ENCODE measurements around the gene TBC1D22A. TPM values are rescaled to one million over a fixed set of nuclear protein-coding genes. Genes with fewer than 3 reads are reported as not detected.

Gene TBC1D22A
- total RNA-seq, 3 donors from 2014 or later = 19.0 to 23.6 (median 23.6) TPM

GRCh38 chr22:46773076-46773475 is 10.6 kb downstream of the TBC1D22A start:
- no peak for TF ChIP-seq POLR2A (IDR thresholded peaks at IDR 0.05)
- TF ChIP-seq, protein P1, sequence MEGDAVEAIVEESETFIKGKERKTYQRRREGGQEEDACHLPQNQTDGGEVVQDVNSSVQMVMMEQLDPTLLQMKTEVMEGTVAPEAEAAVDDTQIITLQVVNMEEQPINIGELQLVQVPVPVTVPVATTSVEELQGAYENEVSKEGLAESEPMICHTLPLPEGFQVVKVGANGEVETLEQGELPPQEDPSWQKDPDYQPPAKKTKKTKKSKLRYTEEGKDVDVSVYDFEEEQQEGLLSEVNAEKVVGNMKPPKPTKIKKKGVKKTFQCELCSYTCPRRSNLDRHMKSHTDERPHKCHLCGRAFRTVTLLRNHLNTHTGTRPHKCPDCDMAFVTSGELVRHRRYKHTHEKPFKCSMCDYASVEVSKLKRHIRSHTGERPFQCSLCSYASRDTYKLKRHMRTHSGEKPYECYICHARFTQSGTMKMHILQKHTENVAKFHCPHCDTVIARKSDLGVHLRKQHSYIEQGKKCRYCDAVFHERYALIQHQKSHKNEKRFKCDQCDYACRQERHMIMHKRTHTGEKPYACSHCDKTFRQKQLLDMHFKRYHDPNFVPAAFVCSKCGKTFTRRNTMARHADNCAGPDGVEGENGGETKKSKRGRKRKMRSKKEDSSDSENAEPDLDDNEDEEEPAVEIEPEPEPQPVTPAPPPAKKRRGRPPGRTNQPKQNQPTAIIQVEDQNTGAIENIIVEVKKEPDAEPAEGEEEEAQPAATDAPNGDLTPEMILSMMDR (IDR thresholded peaks at IDR 0.05) = no peak
- no peak for TF ChIP-seq POLR2AphosphoS5 (IDR thresholded peaks at IDR 0.05)
- H3K27ac ChIP-seq = peak overlapping the region; percentile 53 to 73
- H3K27me3 ChIP-seq = no peaks in the 10 kb centered on the region
- H3K4me3 ChIP-seq = no peak overlapping the region
- H3K4me1 ChIP-seq = peaks cover 0 to 23% of the 10 kb centered on the region in 2 donors
- H3K36me3 ChIP-seq = no peaks in the 10 kb centered on the region
- DNase-seq (ENCODE audit: low spot score in 2 of 2) = no peak
- intact Hi-C loops (cut with DNase I; ENCODE audit: low total_unique reads) = no loop called here
- H3K9me3 ChIP-seq = no peaks in the 10 kb centered on the region

DNA sequence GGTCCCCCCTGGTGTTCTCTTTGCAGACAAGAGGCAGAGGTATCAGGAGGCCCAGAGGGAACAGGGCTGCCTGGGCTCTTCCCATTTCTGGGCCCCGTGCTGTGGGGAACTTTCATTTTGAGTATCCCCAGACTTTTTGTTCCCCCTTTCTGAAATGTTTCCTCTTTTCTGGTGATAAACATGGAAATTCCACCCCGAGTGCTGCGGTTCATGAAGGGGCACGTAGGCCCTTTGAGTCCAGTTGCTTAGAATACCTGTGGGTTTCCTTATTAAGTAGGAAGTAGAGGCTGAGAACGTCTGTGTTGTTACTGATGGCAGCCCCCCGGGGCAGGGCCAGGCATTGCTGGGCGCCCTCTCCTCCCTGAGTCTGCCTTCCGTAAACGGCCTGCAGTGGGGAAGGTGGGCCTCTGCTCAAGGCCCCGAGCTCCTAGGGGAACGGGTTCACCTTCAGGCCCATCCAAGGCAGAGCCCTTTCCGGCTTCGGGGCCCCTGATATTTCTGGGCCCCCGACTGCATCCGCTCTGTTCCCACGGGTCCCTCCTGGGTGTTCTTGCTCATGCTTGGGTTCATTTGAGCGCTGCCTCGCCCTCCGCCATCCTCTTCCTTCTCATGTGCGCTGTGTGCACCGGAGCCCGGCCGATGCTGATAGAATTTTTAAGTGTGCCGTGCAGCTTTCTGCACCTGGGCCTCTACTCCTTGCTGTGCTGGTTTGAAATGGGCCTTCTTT is 12.0 kb downstream of the TBC1D22A start:
- no peaks in the 10 kb centered on the region for H3K36me3 ChIP-seq
- H3K4me3 ChIP-seq = no peak overlapping the region
- H3K4me1 ChIP-seq = peaks cover 0 to 23% of the 10 kb centered on the region in 2 donors
- no peaks in the 10 kb centered on the region for H3K9me3 ChIP-seq
- peak overlapping the region; percentile 53 to 73 for H3K27ac ChIP-seq
- no peaks in the 10 kb centered on the region for H3K27me3 ChIP-seq
- TF ChIP-seq POLR2AphosphoS5 (IDR thresholded peaks at IDR 0.05) (no peak), POLR2A (IDR thresholded peaks at IDR 0.05) (no peak)
- TF ChIP-seq, protein P1 (IDR thresholded peaks at IDR 0.05) = no peak
- DNase-seq (ENCODE audit: low spot score in 2 of 2) = peak in 1 of 2 donors; percentile 36
- intact Hi-C loops (cut with DNase I; ENCODE audit: low total_unique reads) = no loop called here

GRCh38 chr22:46774980-46775849 is 12.8 kb downstream of the TBC1D22A start:
- Histone ChIP-seq H3K27me3 (no peaks in the 10 kb centered on the region), H3K36me3 (no peaks in the 10 kb centered on the region), H3K4me1 (peaks cover 0 to 23% of the 10 kb centered on the region in 2 donors), H3K9me3 (no peaks in the 10 kb centered on the region), H3K4me3 (no peak overlapping the region), H3K27ac (peak overlapping the region; percentile 53 to 73)
- TF ChIP-seq, protein P1 (IDR thresholded peaks at IDR 0.05) = no peak
- DNase-seq (ENCODE audit: low spot score in 2 of 2) = no peak
- intact Hi-C loops (cut with DNase I; ENCODE audit: low total_unique reads) = no loop called here

DNA sequence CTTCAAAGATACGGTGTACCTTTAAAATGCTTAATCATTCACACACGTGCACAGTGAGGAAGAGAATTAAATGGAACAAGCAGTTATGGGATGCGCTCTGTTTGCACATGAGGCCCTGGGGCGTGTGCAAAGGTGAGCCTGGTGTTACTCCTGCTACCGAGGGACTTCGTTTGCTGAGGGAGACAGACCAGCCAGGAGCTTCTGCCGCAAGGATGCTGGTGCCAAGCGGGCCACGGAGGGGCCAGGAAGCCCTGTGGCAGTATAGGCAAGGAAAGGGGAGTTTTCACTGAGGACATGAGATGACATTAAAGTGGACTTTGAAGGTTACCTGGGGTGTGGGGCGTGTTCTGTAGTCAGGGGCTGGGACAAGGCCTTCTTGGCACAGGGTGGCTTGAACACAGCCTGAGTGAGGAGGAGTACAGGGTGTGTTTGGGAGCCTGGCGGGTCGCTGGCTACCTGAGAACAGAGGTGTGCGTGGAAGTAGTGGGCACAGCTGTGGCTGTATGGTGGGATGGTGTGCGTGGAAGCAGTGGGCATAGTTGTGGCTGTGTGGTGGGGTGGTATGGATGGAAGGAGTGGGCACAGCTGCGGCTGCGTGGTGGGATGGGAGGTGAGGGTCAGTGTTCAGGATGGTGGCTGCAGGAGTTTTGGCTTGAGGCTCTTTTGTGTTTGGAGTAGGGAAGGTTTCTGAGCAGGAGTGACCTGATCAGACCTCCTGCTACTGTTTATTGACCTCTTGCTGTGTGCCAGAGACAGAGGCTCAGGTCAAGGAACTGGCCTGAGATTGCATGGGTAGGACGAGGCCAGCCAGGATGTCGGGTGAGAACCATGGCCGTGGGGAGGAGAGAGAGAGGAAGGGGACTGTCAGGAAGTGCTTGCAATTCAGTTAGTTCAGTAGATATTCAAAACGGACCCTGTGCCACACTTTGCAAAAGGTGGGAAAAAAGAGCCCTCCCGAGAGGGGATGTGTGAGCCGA is 13.7 kb downstream of the TBC1D22A start:
- intact Hi-C loops (cut with DNase I; ENCODE audit: low total_unique reads) = no loop called here
- Histone ChIP-seq H3K9me3 (no peaks in the 10 kb centered on the region), H3K36me3 (no peaks in the 10 kb centered on the region), H3K27ac (peak overlapping the region; percentile 53 to 73), H3K27me3 (no peaks in the 10 kb centered on the region), H3K4me3 (no peak overlapping the region), H3K4me1 (peaks cover 0 to 23% of the 10 kb centered on the region in 2 donors)
- DNase-seq (ENCODE audit: low spot score in 2 of 2) = no peak
- TF ChIP-seq, protein P1 (IDR thresholded peaks at IDR 0.05) = no peak
- TF ChIP-seq POLR2A (IDR thresholded peaks at IDR 0.05) (no peak), POLR2AphosphoS5 (IDR thresholded peaks at IDR 0.05) (no peak)
